Kidney (tissue), 14 donors: ENCODE data around the gene LRRC17. TPM values are rescaled to one million over a fixed set of nuclear protein-coding genes. Genes with fewer than 3 reads are reported as not detected.

Experiments
- DNase-seq, 5 donors: peaks; one replicate each; pipeline ENCODE4 v3.0.0-alpha.2; 2013 to 2020
- FAIRE-seq: peaks from 2 replicates; lab custom pipeline; 2012; peaks lifted over from hg19 to GRCh38; lab: Jason Lieb, UNC
- H3K27ac ChIP-seq, 2 donors: one replicate each; pipeline ENCODE4 v1.7.0; 2013; ENCODE audit warnings: low read depth in 2 of 2, low read length in 2 of 2, inconsistent platforms in 1 of 2
- H3K27me3 ChIP-seq: one replicate; pipeline ENCODE4 v1.7.1; 2013; ENCODE audit warnings: low read length, inconsistent platforms; ENCODE audit not compliant: control insufficient read depth, insufficient read depth
- H3K36me3 ChIP-seq, 3 donors: one replicate each; pipeline versions ENCODE4 v1.7.0 to v1.7.1; 2013; ENCODE audit warnings: low read length in 3 of 3, control low read depth in 1 of 3, inconsistent platforms in 1 of 3; ENCODE audit not compliant: insufficient read depth in 3 of 3, control insufficient read depth in 2 of 3
- H3K4me1 ChIP-seq, 3 donors: one replicate each; pipeline versions ENCODE4 v1.7.0 to v1.7.1; 2013; ENCODE audit warnings: low read length in 3 of 3, inconsistent platforms in 1 of 3, low read depth in 1 of 3; ENCODE audit not compliant: control insufficient read depth in 2 of 3, insufficient read depth in 2 of 3
- H3K4me3 ChIP-seq, 3 donors: one replicate each; pipeline versions ENCODE4 v1.7.0 to v1.8.1; 2013; ENCODE audit warnings: low read length in 3 of 3, control low read depth in 1 of 3, inconsistent platforms in 1 of 3
- H3K9ac ChIP-seq, 3 donors: one replicate each; pipeline versions ENCODE4 v1.7.0 to v1.7.1; 2013; ENCODE audit warnings: low read length in 3 of 3, control low read depth in 1 of 3, inconsistent platforms in 1 of 3
- H3K9me3 ChIP-seq, 3 donors: one replicate each; pipeline versions ENCODE4 v1.7.0 to v1.7.1; 2013; ENCODE audit warnings: low read length in 3 of 3, control low read depth in 1 of 3, inconsistent platforms in 1 of 3; ENCODE audit not compliant: control insufficient read depth in 2 of 3, insufficient read depth in 1 of 3
- intact Hi-C: fragments of 100-400 bp; cut with DNase I; formaldehyde crosslinking; loops from one replicate; pipeline ENCODE4 v1.11.1; 2022
- polyA plus RNA-seq: library from polyadenylated mRNA; stranded (reverse); fragments of 350-450 nt; fragmentation: Illumina TruSeq; extraction: RNeasy Lipid Tissue Mini Kit (QIAGEN cat#74804); gene quantifications from one replicate; pipeline ENCODE4 v1.2.3, GENCODE V29; 2014; ENCODE audit warnings: low read depth, low replicate concordance; ENCODE audit not compliant: insufficient read depth
- total RNA-seq: library from RNA; stranded (reverse); fragmentation: NEBNext Ultra II Directional; extraction: Animal tissue kit (Norgen Biotek cat#: 25700); gene quantifications from one replicate; pipeline ENCODE4 v1.2.1, GENCODE V29; 2021
- TF ChIP-seq, protein P1 (sequence below): IDR thresholded peaks from 3 replicates; pipeline ENCODE4 v1.5.1; 2012; ENCODE audit warnings: mild to moderate bottlenecking, moderate library complexity, borderline replicate concordance; ENCODE audit not compliant: insufficient read depth; ENCODE audit errors: extremely low read depth
- donor health status: control.
- donor health status: control.
- donor health status: control.
- donor health status: control.
- donor health status: control.
- donor health status: DM: yes; HTN: yes; CAD: no.
- donor health status: Normal renal cell carcinoma (clear cell type).

The LRRC17 gene
- total and polyA plus RNA-seq, 2 donors from 2014 or later: 2.1 to 4.0 TPM

DNA sequence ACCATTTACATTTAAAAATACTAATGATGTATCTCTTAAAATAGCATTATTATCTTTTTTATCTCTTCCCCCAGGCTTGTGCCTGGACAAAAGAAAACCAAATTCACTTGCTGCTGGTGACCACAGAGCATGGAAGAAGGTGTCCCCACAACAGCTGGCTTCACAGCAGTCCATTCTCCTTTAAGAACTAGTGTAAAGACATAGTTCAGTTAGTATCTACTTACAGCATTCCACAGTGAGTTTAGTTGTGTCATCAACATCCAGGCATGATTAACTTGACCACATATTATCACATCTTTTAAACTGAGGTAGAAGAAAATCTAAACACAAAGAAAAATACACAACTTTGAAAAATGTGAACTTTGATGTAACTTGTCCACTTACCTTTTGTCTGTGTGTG is 55.0 kb downstream of the LRRC17 start:
- TF ChIP-seq, protein P1, sequence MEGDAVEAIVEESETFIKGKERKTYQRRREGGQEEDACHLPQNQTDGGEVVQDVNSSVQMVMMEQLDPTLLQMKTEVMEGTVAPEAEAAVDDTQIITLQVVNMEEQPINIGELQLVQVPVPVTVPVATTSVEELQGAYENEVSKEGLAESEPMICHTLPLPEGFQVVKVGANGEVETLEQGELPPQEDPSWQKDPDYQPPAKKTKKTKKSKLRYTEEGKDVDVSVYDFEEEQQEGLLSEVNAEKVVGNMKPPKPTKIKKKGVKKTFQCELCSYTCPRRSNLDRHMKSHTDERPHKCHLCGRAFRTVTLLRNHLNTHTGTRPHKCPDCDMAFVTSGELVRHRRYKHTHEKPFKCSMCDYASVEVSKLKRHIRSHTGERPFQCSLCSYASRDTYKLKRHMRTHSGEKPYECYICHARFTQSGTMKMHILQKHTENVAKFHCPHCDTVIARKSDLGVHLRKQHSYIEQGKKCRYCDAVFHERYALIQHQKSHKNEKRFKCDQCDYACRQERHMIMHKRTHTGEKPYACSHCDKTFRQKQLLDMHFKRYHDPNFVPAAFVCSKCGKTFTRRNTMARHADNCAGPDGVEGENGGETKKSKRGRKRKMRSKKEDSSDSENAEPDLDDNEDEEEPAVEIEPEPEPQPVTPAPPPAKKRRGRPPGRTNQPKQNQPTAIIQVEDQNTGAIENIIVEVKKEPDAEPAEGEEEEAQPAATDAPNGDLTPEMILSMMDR: no peak
- no peaks in the 10 kb centered on the region for H3K4me1 ChIP-seq
- H3K9me3 ChIP-seq: no peaks in the 10 kb centered on the region
- H3K9ac ChIP-seq: no peak overlapping the region
- H3K27ac ChIP-seq: no peak overlapping the region
- H3K27me3 ChIP-seq: no peaks in the 10 kb centered on the region
- FAIRE-seq: no peak
- H3K4me3 ChIP-seq: no peak overlapping the region
- intact Hi-C loops: no loop called here
- no peak for DNase-seq
- H3K36me3 ChIP-seq: no peaks in the 10 kb centered on the region

DNA sequence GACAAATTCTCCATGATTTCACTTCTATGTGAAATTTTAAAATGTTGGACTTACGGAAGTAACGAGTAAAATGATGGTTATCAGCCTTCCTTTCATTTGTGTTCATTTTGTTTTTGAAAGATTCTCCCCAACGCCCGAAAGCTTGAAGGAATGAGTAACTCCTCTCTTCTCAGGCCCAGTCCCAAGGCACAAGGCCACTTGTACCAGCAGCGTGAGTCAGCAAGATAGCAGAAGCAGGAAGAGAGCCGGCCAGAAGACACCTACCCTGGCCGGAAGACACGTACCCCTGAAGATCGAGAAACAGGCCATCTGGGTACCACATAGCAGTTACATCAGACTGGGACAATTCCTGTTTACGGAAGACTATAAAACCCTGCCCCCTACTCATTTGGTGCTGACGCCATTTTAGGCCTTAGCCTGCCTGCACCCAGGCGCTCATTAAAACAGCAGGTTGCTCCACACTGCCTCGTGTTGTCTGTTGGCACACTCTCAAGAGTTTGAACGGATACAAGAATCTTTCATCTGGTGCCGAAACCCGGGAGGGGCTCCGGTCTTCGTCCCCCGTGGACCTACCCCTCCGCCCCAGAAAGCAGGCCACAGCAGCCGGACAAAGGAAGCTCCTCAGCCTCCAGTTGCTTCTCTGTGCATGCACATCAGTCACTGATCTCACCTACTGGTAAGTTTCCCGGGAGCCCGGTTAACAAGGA is 60.4 kb downstream of the LRRC17 start:
- TF ChIP-seq, protein P1: no peak
- no peaks in the 10 kb centered on the region for H3K27me3 ChIP-seq
- no peak overlapping the region for H3K27ac ChIP-seq
- no peak overlapping the region for H3K9ac ChIP-seq
- H3K4me1 ChIP-seq: no peaks in the 10 kb centered on the region
- H3K9me3 ChIP-seq: no peaks in the 10 kb centered on the region
- FAIRE-seq (no peak), DNase-seq (no peak)
- intact Hi-C loops: no loop called here
- no peak overlapping the region for H3K4me3 ChIP-seq
- H3K36me3 ChIP-seq: no peaks in the 10 kb centered on the region

DNA sequence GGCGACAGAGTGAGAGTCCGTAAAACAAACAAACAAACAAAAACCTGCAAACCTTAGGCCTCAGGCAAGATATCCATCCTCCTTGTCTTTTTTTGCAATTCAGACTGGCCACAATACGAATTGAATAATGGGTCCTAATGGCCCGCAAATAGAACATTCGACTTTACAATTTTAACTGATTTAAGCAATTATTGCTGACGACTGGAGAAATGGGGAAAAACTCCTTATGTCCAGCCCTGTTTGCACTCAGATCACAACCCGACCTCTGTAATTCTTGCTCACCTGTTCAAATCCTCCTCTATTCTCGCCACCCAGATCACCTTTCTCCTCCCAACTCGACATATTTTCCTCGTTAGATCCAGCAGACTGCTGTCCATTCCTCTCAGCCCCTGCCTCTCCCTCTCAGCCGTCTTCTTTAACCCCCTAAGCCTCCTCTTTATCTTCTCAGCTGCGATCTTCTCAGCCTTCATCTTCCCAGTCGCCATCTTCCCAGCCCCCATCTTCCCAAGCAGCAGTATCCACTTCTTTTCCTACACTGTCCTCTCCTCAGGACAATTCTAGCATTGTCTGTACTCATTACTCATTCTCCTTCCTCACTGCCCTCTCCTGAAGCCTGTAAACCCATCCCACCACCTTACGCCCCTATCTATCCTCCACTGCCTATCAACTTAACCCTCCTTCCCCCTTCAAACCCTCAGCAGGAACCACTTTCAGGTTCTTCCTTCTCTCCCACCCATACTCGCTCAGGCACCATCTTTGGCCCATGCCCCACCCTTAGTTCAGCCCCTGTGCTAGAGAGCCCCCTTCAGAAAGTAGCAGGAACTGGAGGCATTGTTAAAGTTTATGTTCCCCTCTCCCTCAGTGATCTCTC is 61.8 kb downstream of the LRRC17 start:
- Histone ChIP-seq H3K27me3 (no peaks in the 10 kb centered on the region), H3K4me3 (no peak overlapping the region), H3K27ac (no peak overlapping the region), H3K4me1 (no peaks in the 10 kb centered on the region), H3K36me3 (no peaks in the 10 kb centered on the region), H3K9ac (no peak overlapping the region), H3K9me3 (peaks cover 0 to 6% (median 2%) of the 10 kb centered on the region in 3 donors)
- intact Hi-C loops: no loop called here
- TF ChIP-seq, protein P1: no peak
- no peak for DNase-seq
- no peak for FAIRE-seq
